HPDE6-E6E7 (cell line): ENCODE measurements around the gene PUS10.
"Not testable (repeated sequence)": the region's sequence is repeated elsewhere in the genome, so short reads cannot be mapped to it uniquely, and the experiment has no call there.

ENCODE experiments used
- DNase-seq: peaks from one replicate; pipeline ENCODE4 v3.0.0; 2011; ENCODE audit warnings: missing footprints; ENCODE audit errors: extremely low spot score

PUS10 gene

GRCh38 chr2:61012303-61012702 is 5.8 kb downstream of the PUS10 start:
- not testable (repeated sequence) for DNase-seq

GRCh38 chr2:61011678-61012077 is 6.4 kb downstream of the PUS10 start:
- DNase-seq, result no peak

- DNase-seq, result no peak
These were observed 8.7 kb downstream of the PUS10 start for GRCh38 chr2:61009355-61009754.

- DNase-seq, result no peak
These were observed 11.5 kb downstream of the PUS10 start for GRCh38 chr2:61006486-61007105.

- no peak for DNase-seq
These were observed 12.3 kb downstream of the PUS10 start for GRCh38 chr2:61005736-61006135.

- DNase-seq, result peak; percentile 39
These were observed 19.2 kb downstream of the PUS10 start for GRCh38 chr2:60998628-60999545.

- DNase-seq, result no peak
These were observed 23.9 kb downstream of the PUS10 start for GRCh38 chr2:60994131-60994530.

GRCh38 chr2:60992985-60993392 is 25.1 kb downstream of the PUS10 start:
- DNase-seq, result no peak

- no peak for DNase-seq
These were observed 26.4 kb downstream of the PUS10 start for GRCh38 chr2:60991644-60992043.

- DNase-seq, result no peak
These were observed 28.8 kb downstream of the PUS10 start for GRCh38 chr2:60989259-60989658.

GRCh38 chr2:60987656-60988055 is 30.4 kb downstream of the PUS10 start:
- DNase-seq, result not testable (repeated sequence)

- no peak for DNase-seq
These were observed 31.0 kb downstream of the PUS10 start for GRCh38 chr2:60987041-60987440.

- DNase-seq, result no peak
These were observed 33.3 kb downstream of the PUS10 start for GRCh38 chr2:60984720-60985119.

- DNase-seq, result not testable (repeated sequence)
These were observed 36.0 kb downstream of the PUS10 start for GRCh38 chr2:60982066-60982465.

- no peak for DNase-seq
These were observed 37.8 kb downstream of the PUS10 start for GRCh38 chr2:60980071-60980815.

- DNase-seq, result no peak
These were observed 38.8 kb downstream of the PUS10 start for GRCh38 chr2:60979231-60979630.

GRCh38 chr2:60977562-60977895 is 40.5 kb downstream of the PUS10 start:
- no peak for DNase-seq

- DNase-seq, result no peak
These were observed 41.0 kb downstream of the PUS10 start for GRCh38 chr2:60976875-60977561.

- DNase-seq, result no peak
These were observed 41.7 kb downstream of the PUS10 start for GRCh38 chr2:60976256-60976850.

GRCh38 chr2:60974652-60975051 is 43.4 kb downstream of the PUS10 start:
- no peak for DNase-seq

GRCh38 chr2:60973705-60974104 is 44.4 kb downstream of the PUS10 start:
- no peak for DNase-seq
